HG02938 (cell line): ENCODE data around the gene ASB11.
"Not testable (repeated sequence)": the region's sequence is repeated elsewhere in the genome, so short reads cannot be mapped to it uniquely, and the experiment has no call there.

Experiments used
- ATAC-seq: cut with Tn5 transposase; IDR thresholded peaks from one replicate; pipeline ENCODE4 v1.9.1; 2021; ENCODE audit warnings: mild to moderate bottlenecking, moderate library complexity; ENCODE audit not compliant: unreplicated experiment

The ASB11 gene

GRCh38 chrX:15310117-15310516, 5.3 kb downstream of the ASB11 start:
- ATAC-seq: no peak

- not testable (repeated sequence) for ATAC-seq
Measured at GRCh38 chrX:15305899-15306298, 9.5 kb downstream of the ASB11 start.

- ATAC-seq: no peak
Measured at GRCh38 chrX:15301924-15302323, 13.5 kb downstream of the ASB11 start.

- no peak for ATAC-seq
Measured at GRCh38 chrX:15299941-15300851, 15.2 kb downstream of the ASB11 start.

- no peak for ATAC-seq
Measured at GRCh38 chrX:15298780-15299179, 16.7 kb downstream of the ASB11 start.

GRCh38 chrX:15298201-15298600, 17.2 kb downstream of the ASB11 start:
- no peak for ATAC-seq

- ATAC-seq: no peak
Measured at GRCh38 chrX:15293451-15293850, 22.0 kb downstream of the ASB11 start.

- no peak for ATAC-seq
Measured at GRCh38 chrX:15292861-15293260, 22.6 kb downstream of the ASB11 start.

- ATAC-seq: no peak
Measured at GRCh38 chrX:15277604-15278003, 37.8 kb downstream of the ASB11 start.

- no peak for ATAC-seq
Measured at GRCh38 chrX:15274946-15275345, 40.5 kb downstream of the ASB11 start.

GRCh38 chrX:15273275-15273674, 42.2 kb downstream of the ASB11 start:
- not testable (repeated sequence) for ATAC-seq

- ATAC-seq: no peak
Measured at GRCh38 chrX:15271757-15272156, 43.7 kb downstream of the ASB11 start.

- ATAC-seq: peak; percentile 62
Measured at GRCh38 chrX:15269618-15270521, 45.6 kb downstream of the ASB11 start, which contains the start of gene ASB9. TSS of gene ASB9 (minus strand) at chrX:15270083. CDS start at chrX:15269874, 209 bp downstream.

GRCh38 chrX:15269120-15269519, 46.3 kb downstream of the ASB11 start:
- ATAC-seq: no peak

- no peak for ATAC-seq
Measured at GRCh38 chrX:15254852-15255251, 60.6 kb downstream of the ASB11 start.

GRCh38 chrX:15245896-15246295, 69.5 kb downstream of the ASB11 start:
- ATAC-seq: no peak

- no peak for ATAC-seq
Measured at GRCh38 chrX:15244421-15244820, 71.0 kb downstream of the ASB11 start.

GRCh38 chrX:15242899-15243555, 72.4 kb downstream of the ASB11 start:
- no peak for ATAC-seq

- no peak for ATAC-seq
Measured at GRCh38 chrX:15241301-15241700, 74.1 kb downstream of the ASB11 start.

- no peak for ATAC-seq
Measured at GRCh38 chrX:15240414-15240813, 75.0 kb downstream of the ASB11 start.

- no peak for ATAC-seq
Measured at GRCh38 chrX:15236146-15236545, 79.3 kb downstream of the ASB11 start.
